Measurements from ENCODE around the gene ECE1. TPM values are rescaled to one million over a fixed set of nuclear protein-coding genes. Genes with fewer than 3 reads are reported as not detected.
A peak's percentile ranks its signal among the peaks of the same experiment; 100 is the strongest.
"Not testable (repeated sequence)": the region's sequence is repeated elsewhere in the genome, so short reads cannot be mapped to it uniquely, and the experiment has no call there.

Gene ECE1
- total and polyA plus RNA-seq, 9 of the 15 experiments (the other 6 are each of a cell fraction or from before 2014, with no cell fraction given), result 0.56 to 34.8 (median 11.0) TPM

DNA sequence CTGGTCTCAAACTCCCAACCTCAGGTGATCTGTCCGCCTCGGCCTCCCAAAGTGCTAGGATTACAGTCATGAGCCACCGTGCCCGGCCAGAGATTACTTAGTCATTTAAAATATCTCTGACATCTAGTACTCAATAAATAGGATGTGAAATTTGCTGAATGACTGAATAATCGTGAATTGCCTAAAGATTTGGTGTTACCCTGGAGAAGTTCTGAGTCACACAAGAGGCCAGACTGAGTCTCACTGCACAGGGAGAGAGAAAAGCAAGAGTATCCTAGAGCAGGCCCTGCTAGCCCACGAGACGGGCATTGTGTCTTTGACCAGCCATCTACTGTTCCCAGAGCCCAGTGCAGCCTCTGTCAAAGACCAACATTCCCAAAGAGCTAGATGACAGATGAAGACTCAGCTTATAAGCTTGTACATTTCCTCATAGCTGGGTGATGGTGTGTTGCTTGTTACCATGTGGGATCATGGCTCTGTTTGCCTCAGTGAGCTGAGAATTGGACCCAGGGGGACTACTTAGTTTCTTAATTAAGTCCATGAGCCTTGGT lies 108.0 kb downstream of the ECE1 start:
- TF ChIP-seq ZNF12 (CRISPR knock-in tag; IDR thresholded peaks at IDR 0.05), result no peak
- no peak for TF ChIP-seq GABPB2 (CRISPR knock-in tag; conservative IDR thresholded peaks at IDR 0.05)
- TF ChIP-seq NFE2 (IDR thresholded peaks at IDR 0.05; ENCODE audit: low read depth), result no peak
- no peak for TF ChIP-seq POLR2G (IDR thresholded peaks at IDR 0.05; ENCODE audit: low read depth, low read length)
- Histone ChIP-seq H3K27me3 (ENCODE audit: control insufficient read depth in 2 of 2, insufficient read depth in 2 of 2, low read length in 2 of 2) (peaks cover 0 to 4% of the 10 kb centered on the region in 2 experiments; a peak in 3 of 5 replicates), H3K27ac (ENCODE audit: extremely low read depth, low read depth, low read length) (no peak overlapping the region), H3K9me3 (replicated peaks; ENCODE audit: control insufficient read depth, insufficient read depth, low read depth, low read length) (no peaks in the 10 kb centered on the region), H3K4me2 (ENCODE audit: insufficient read depth, low read length) (no peak overlapping the region), H2AFZ (ENCODE audit: low read depth, low read length) (no peak overlapping the region), H3K9ac (ENCODE audit: insufficient read depth in 1 of 2, low read depth in 2 of 2, low read length in 2 of 2) (no peak overlapping the region), H3K79me2 (ENCODE audit: control insufficient read depth, insufficient read depth, low read length) (no peaks in the 10 kb centered on the region), H3K4me3 (no peak overlapping the region), H4K20me1 (replicated peaks; ENCODE audit: control insufficient read depth, insufficient read depth, low read length) (no peaks in the 10 kb centered on the region), H3K4me1 (replicated peaks in 1 of 2; ENCODE audit: control insufficient read depth in 2 of 2, insufficient read depth in 2 of 2, low read length in 2 of 2) (peaks cover 3 to 6% of the 10 kb centered on the region in 2 experiments; a peak in 4 of 5 replicates), H3K9me1 (ENCODE audit: control insufficient read depth, insufficient read depth, low read length) (no peaks in the 10 kb centered on the region), H3K36me3 (ENCODE audit: control insufficient read depth, insufficient read depth, low read length) (no peaks in the 10 kb centered on the region)
- 21% methylated on average over 7 of the region's 7 CpGs for WGBS (ENCODE audit: insufficient coverage, low coverage, missing lambda C conversion rate)
- in situ Hi-C loops (cut with MboI), result no loop called here
- ChIA-PET CTCF (ENCODE audit: low intra/inter-chr PET ratio) (no interaction called here), POLR2A (no interaction called here)
- BruUV-seq (replicated peaks), result no TSS peak
- FAIRE-seq (no peak), DNase-seq (ENCODE audit: extremely low read depth in 1 of 4, low spot score in 3 of 4) (peak in 1 of 4 experiments; percentile 2), ATAC-seq (no peak)
- intact Hi-C loops (cut with micrococcal nuclease), result no loop called here

- FAIRE-seq; CTCF ChIA-PET (ENCODE audit: low intra/inter-chr PET ratio): not testable (repeated sequence)
- POLR2A ChIA-PET, result interaction anchor here (0.9 to 2.1 kb wide), 2 partner anchors 10 to 14 kb away, joined by 3 to 10 read pairs; no protein-coding TSS in a partner anchor
Observed at GRCh38 chr1:21178271-21178670, 112.0 kb downstream of the ECE1 start.

More at GRCh38 chr1:21178271-21178670, 112.0 kb downstream of the ECE1 start:
- BruUV-seq (replicated peaks); H4K20me1 ChIP-seq (replicated peaks; ENCODE audit: control insufficient read depth, insufficient read depth, low read length); H3K9me1 ChIP-seq (ENCODE audit: control insufficient read depth, insufficient read depth, low read length); H3K4me3 ChIP-seq; DNase-seq (ENCODE audit: extremely low read depth in 1 of 4, low spot score in 3 of 4); in situ Hi-C loops (cut with MboI); H3K27me3 ChIP-seq (ENCODE audit: control insufficient read depth in 2 of 2, insufficient read depth in 2 of 2, low read length in 2 of 2); H3K9me3 ChIP-seq (replicated peaks; ENCODE audit: control insufficient read depth, insufficient read depth, low read depth, low read length); H3K36me3 ChIP-seq (ENCODE audit: control insufficient read depth, insufficient read depth, low read length); H3K27ac ChIP-seq (ENCODE audit: extremely low read depth, low read depth, low read length); ATAC-seq; H3K4me2 ChIP-seq (ENCODE audit: insufficient read depth, low read length): not testable (repeated sequence)
- Histone ChIP-seq H2AFZ (ENCODE audit: low read depth, low read length) (peak overlapping the region; percentile 20; the same call in 1 of the 2 replicates), H3K9ac (ENCODE audit: insufficient read depth in 1 of 2, low read depth in 2 of 2, low read length in 2 of 2) (0 out of 4 replicates have a peak overlapping the region, but pooled peaks of 1 of the 2 experiments have one; percentile 10), H3K79me2 (ENCODE audit: control insufficient read depth, insufficient read depth, low read length) (peaks cover 27% of the 10 kb centered on the region), H3K4me1 (replicated peaks in 1 of 2; ENCODE audit: control insufficient read depth in 2 of 2, insufficient read depth in 2 of 2, low read length in 2 of 2) (peaks cover 16 to 17% of the 10 kb centered on the region in 2 experiments; a peak in 4 of 5 replicates)
- intact Hi-C loops (cut with micrococcal nuclease), result loop anchor here (5.0 kb wide), 1 partner anchor 391 kb away; the partner anchor contains the start of gene HP1BP3
- 92% methylated on average over 16 of the region's 16 CpGs for WGBS (ENCODE audit: insufficient coverage, low coverage, missing lambda C conversion rate)
